Liver (tissue), 9 donors: ENCODE results near the gene TRPM2. TPM values are rescaled to one million over a fixed set of nuclear protein-coding genes. Genes with fewer than 3 reads are reported as not detected.

Experiments used
- DNase-seq: peaks from one replicate; pipeline ENCODE4 v3.0.0-alpha.2; 2017; ENCODE audit warnings: low spot score
- H3K27ac ChIP-seq, 2 donors: one replicate each; pipeline ENCODE4 v1.7.0; 2013; ENCODE audit warnings: inconsistent platforms in 2 of 2, low read length in 2 of 2, control low read depth in 1 of 2, low read depth in 1 of 2, mild to moderate bottlenecking in 1 of 2
- H3K27me3 ChIP-seq, 4 donors: one replicate each; pipeline versions ENCODE4 v1.6.1 to v1.7.0; 2013; ENCODE audit warnings: low read length in 3 of 4, inconsistent platforms in 1 of 4, mild to moderate bottlenecking in 1 of 4, moderate library complexity in 1 of 4; ENCODE audit not compliant: control insufficient read depth in 4 of 4, insufficient read depth in 4 of 4
- H3K36me3 ChIP-seq, 4 donors: one replicate each; pipeline versions ENCODE4 v1.6.1 to v1.7.0; 2013; ENCODE audit warnings: low read length in 3 of 4, mild to moderate bottlenecking in 3 of 4, low read depth in 1 of 4, moderate library complexity in 1 of 4; ENCODE audit not compliant: control insufficient read depth in 4 of 4, insufficient read depth in 3 of 4
- H3K4me1 ChIP-seq, 4 donors: one replicate each; pipeline versions ENCODE4 v1.6.1 to v1.7.0; 2013; ENCODE audit warnings: low read length in 3 of 4, mild to moderate bottlenecking in 3 of 4, moderate library complexity in 1 of 4; ENCODE audit not compliant: control insufficient read depth in 4 of 4, insufficient read depth in 4 of 4
- H3K4me3 ChIP-seq, 3 donors: one replicate each; pipeline versions ENCODE4 v1.6.1 to v1.7.0; 2013; ENCODE audit warnings: low read length in 3 of 3, control low read depth in 1 of 3, low read depth in 1 of 3, mild to moderate bottlenecking in 1 of 3
- H3K9ac ChIP-seq, 2 donors: one replicate each; pipeline ENCODE4 v1.7.0; 2013; ENCODE audit warnings: low read length in 2 of 2, mild to moderate bottlenecking in 2 of 2, moderate library complexity in 2 of 2, control low read depth in 1 of 2, low read depth in 1 of 2
- H3K9me3 ChIP-seq, 4 donors: one replicate each; pipeline versions ENCODE4 v1.6.1 to v1.7.0; 2013; ENCODE audit warnings: low read length in 3 of 4; ENCODE audit not compliant: control insufficient read depth in 4 of 4
- ATF3 ChIP-seq: IDR thresholded peaks from 2 replicates; pipeline ENCODE4 v1.6.1; 2016; ENCODE audit warnings: antibody characterized with exemption
- EGR1 ChIP-seq, 2 donors: IDR thresholded peaks; 2 replicates each; pipeline ENCODE4 v1.6.1; 2016 to 2018; ENCODE audit warnings: antibody characterized with exemption in 2 of 2, low read depth in 2 of 2
- FOXA2 ChIP-seq: IDR thresholded peaks from 2 replicates; pipeline ENCODE4 v1.6.1; 2016; ENCODE audit warnings: antibody characterized with exemption
- GABPA ChIP-seq, 2 donors: IDR thresholded peaks in 1 of 2; conservative IDR thresholded peaks in 1 of 2; 2 replicates each; pipeline ENCODE4 v1.6.1; 2016; ENCODE audit warnings: antibody characterized with exemption in 2 of 2, mild to moderate bottlenecking in 1 of 2, moderate library complexity in 1 of 2
- HNF4A ChIP-seq, 2 donors: conservative IDR thresholded peaks; 2 replicates each; pipeline ENCODE4 v1.6.1; 2016; ENCODE audit warnings: antibody characterized with exemption in 2 of 2, mild to moderate bottlenecking in 2 of 2
- HNF4G ChIP-seq: IDR thresholded peaks from 2 replicates; pipeline ENCODE4 v1.6.1; 2016; ENCODE audit warnings: antibody characterized with exemption
- MAX ChIP-seq: IDR thresholded peaks from 2 replicates; pipeline ENCODE4 v1.6.1; 2016; ENCODE audit warnings: antibody characterized with exemption
- NR2F2 ChIP-seq: IDR thresholded peaks from 2 replicates; pipeline ENCODE4 v1.6.1; 2016; ENCODE audit warnings: antibody characterized with exemption
- RAD21 ChIP-seq, 2 donors: IDR thresholded peaks; 2 replicates each; pipeline ENCODE4 v1.6.1; 2016; ENCODE audit warnings: antibody characterized with exemption in 2 of 2, mild to moderate bottlenecking in 2 of 2
- RXRA ChIP-seq, 2 donors: IDR thresholded peaks; 2 replicates each; pipeline ENCODE4 v1.6.1; 2017 to 2018; ENCODE audit warnings: antibody characterized with exemption in 2 of 2, mild to moderate bottlenecking in 1 of 2
- SP1 ChIP-seq: IDR thresholded peaks from 2 replicates; pipeline ENCODE4 v1.6.1; 2018; ENCODE audit warnings: antibody characterized with exemption, mild to moderate bottlenecking
- TAF1 ChIP-seq: conservative IDR thresholded peaks from 2 replicates; pipeline ENCODE4 v1.6.1; 2016; ENCODE audit warnings: antibody characterized with exemption, mild to moderate bottlenecking
- YY1 ChIP-seq: IDR thresholded peaks from 2 replicates; pipeline ENCODE4 v1.6.1; 2016; ENCODE audit warnings: antibody characterized with exemption, mild to moderate bottlenecking
- ZBTB33 ChIP-seq: IDR thresholded peaks from 2 replicates; pipeline ENCODE4 v1.6.1; 2016; ENCODE audit warnings: antibody characterized with exemption
- WGBS: extraction: QIAGEN DNeasy Blood & Tissue Kit; methylation state at CpG from one replicate; pipeline ENCODE4 v1.1.7; 2013; 5-methylcytosine and 5-hydroxymethylcytosine counted together
- polyA plus RNA-seq, 2 donors: library from polyadenylated mRNA; stranded (reverse) in 1 of 2; unstranded in 1 of 2; fragments of 200-250 nt in 1 of 2; fragments of >200 nt in 1 of 2; fragmentation: Nextera tagmentation in 1 of 2; extraction: Ambion mirVana in 1 of 2; gene quantifications; one replicate each; pipeline versions ENCODE4 v1.2.1 to v1.2.3, GENCODE V29; 2013 to 2015
- total RNA-seq, 2 donors: library from RNA; depleted of rRNA; stranded (reverse); fragments of >200 nt; gene quantifications; one replicate each; pipeline ENCODE4 v1.2.3, GENCODE V29; 2014
- TF ChIP-seq, protein P1 (sequence below): fragments of 150-350 bp; IDR thresholded peaks from 2 replicates; pipeline ENCODE4 v1.5.1; 2017; ENCODE audit warnings: improper control_type of control experiment, low read depth, low read length; ENCODE audit not compliant: missing input control
- donor health status: healthy.
- donor health status: healthy.
- donor health status: healthy.
- donor health status: healthy.
- donor health status: healthy.

Gene TRPM2
- total and polyA plus RNA-seq, 4 donors, result 0.43 to 1.3 (median 0.63) TPM

DNA sequence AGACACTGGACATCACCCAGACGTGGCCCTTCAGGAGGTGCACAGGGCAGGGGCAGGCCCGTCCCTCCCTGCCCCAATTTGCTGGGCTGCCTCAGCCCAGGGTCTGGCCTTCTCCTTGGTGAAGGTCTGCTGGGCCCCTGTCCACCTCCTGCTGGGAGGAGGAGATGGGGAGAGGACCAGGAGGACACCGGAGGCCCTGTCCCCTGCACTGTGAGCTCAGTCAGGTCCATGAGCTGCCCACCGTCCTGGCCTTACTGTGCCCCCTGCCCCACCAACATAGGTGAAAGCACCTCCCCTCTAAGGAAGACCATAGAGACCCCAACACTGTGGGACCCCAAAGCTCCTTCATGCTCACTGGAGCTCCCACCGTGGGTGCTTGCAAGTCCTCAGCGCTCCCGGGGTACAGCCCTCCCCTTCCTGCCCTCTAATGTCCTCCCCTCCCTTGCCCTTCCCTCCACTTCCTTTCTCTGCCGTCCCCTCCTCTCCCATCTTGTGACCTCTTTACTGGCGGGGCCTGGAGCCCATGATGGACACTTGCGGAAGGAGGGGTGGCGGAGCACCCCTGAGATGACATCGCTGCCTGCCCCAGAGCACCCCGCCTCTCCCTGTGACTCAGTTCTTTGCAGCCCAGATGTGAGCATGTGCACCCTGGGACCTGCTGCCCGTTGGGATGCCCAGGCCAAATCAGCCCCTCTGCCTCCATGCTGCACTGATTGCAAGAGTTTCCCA lies 106.5 kb downstream of the TRPM2 start (continued):
- TF ChIP-seq ZBTB33 (no peak), ATF3 (no peak), HNF4A (conservative IDR thresholded peaks at IDR 0.05) (no peak), TAF1 (no peak), GABPA (IDR thresholded peaks at IDR 0.05 in 1 of 2, conservative IDR thresholded peaks at IDR 0.05 in 1 of 2) (no peak), FOXA2 (no peak), RXRA (IDR thresholded peaks at IDR 0.05) (no peak)

GRCh38 chr21:44460441-44460755 lies 107.0 kb downstream of the TRPM2 start:
- TF ChIP-seq ATF3 (no peak), FOXA2 (no peak), YY1 (no peak), SP1 (no peak), NR2F2 (no peak), EGR1 (IDR thresholded peaks at IDR 0.05; ENCODE audit: low read depth in 2 of 2) (no peak), MAX (no peak), TAF1 (no peak), RXRA (IDR thresholded peaks at IDR 0.05) (no peak)
- TF ChIP-seq, protein P1, sequence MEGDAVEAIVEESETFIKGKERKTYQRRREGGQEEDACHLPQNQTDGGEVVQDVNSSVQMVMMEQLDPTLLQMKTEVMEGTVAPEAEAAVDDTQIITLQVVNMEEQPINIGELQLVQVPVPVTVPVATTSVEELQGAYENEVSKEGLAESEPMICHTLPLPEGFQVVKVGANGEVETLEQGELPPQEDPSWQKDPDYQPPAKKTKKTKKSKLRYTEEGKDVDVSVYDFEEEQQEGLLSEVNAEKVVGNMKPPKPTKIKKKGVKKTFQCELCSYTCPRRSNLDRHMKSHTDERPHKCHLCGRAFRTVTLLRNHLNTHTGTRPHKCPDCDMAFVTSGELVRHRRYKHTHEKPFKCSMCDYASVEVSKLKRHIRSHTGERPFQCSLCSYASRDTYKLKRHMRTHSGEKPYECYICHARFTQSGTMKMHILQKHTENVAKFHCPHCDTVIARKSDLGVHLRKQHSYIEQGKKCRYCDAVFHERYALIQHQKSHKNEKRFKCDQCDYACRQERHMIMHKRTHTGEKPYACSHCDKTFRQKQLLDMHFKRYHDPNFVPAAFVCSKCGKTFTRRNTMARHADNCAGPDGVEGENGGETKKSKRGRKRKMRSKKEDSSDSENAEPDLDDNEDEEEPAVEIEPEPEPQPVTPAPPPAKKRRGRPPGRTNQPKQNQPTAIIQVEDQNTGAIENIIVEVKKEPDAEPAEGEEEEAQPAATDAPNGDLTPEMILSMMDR, result no peak
- no peaks in the 10 kb centered on the region for H3K9me3 ChIP-seq
- peaks cover 19 to 65% (median 45%) of the 10 kb centered on the region in 4 donors for H3K4me1 ChIP-seq
- no peaks in the 10 kb centered on the region for H3K27me3 ChIP-seq
- no peak overlapping the region for H3K9ac ChIP-seq
- DNase-seq, result no peak
- WGBS, result 93% methylated on average over 8 of the region's 8 CpGs
- peak overlapping the region; percentile 73 to 76 for H3K27ac ChIP-seq
- no peak overlapping the region for H3K4me3 ChIP-seq
- peaks cover 0 to 3% (median 0%) of the 10 kb centered on the region in 4 donors for H3K36me3 ChIP-seq

DNA sequence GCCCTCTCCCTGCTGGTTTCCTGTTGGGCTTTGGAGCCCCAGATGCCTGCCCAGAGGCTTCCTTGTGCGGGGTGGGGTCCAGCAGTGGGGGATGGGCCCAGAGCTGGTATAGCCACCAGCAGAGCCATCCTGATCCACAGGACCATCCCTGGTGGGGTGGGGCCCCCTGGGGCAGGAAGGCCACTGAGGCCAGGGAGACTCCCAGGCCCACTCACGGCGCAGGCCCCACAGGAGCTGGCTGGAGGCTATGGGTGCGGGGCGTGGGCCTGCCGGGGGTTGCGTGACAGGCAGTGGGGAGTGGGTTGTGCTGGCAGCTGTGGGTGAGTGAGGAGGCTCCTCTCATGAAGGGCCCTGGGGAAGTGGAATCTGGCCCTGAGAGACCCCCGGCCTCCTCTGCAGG lies 107.6 kb downstream of the TRPM2 start:
- Histone ChIP-seq H3K36me3 (peaks cover 0 to 4% (median 0%) of the 10 kb centered on the region in 4 donors), H3K27ac (peak overlapping the region; percentile 73 to 76), H3K9ac (no peak overlapping the region), H3K4me1 (peaks cover 17 to 63% (median 45%) of the 10 kb centered on the region in 4 donors), H3K4me3 (no peak overlapping the region), H3K27me3 (no peaks in the 10 kb centered on the region), H3K9me3 (no peaks in the 10 kb centered on the region)
- DNase-seq, result no peak
- TF ChIP-seq SP1, result no peak
- no peak for TF ChIP-seq TAF1
- TF ChIP-seq ZBTB33, result no peak
- TF ChIP-seq, protein P1, result no peak
- TF ChIP-seq ATF3, result no peak
- TF ChIP-seq GABPA (IDR thresholded peaks at IDR 0.05 in 1 of 2, conservative IDR thresholded peaks at IDR 0.05 in 1 of 2), result no peak
- TF ChIP-seq MAX, result no peak
- no peak for TF ChIP-seq RAD21 (IDR thresholded peaks at IDR 0.05)
- TF ChIP-seq FOXA2, result no peak
- TF ChIP-seq NR2F2, result no peak
- no peak for TF ChIP-seq HNF4G
- WGBS, result 94% methylated on average over 8 of the region's 8 CpGs
